Measurements from ENCODE around the gene SOAT2. TPM values are rescaled to one million over a fixed set of nuclear protein-coding genes. Genes with fewer than 3 reads are reported as not detected.

SOAT2 gene
- total and polyA plus RNA-seq, 5 donors = 0.07 to 0.18 (median 0.17) TPM; not detected in 2

- no peak for ATAC-seq
- 63% methylated on average over 7 of the region's 7 CpGs for WGBS
- intact Hi-C loops (cut with DNase I) = loop anchor here (2.0 to 10.0 kb wide), 4 partner anchors 31 to 130 kb away; no protein-coding TSS in a partner anchor
- Histone ChIP-seq H3K4me1 (ENCODE audit: control insufficient read depth, insufficient read depth, low read length) (peaks cover 22% of the 10 kb centered on the region), H3K9me3 (ENCODE audit: control insufficient read depth, low read length) (no peaks in the 10 kb centered on the region), H3K4me3 (ENCODE audit: low read length) (no peak overlapping the region), H3K27ac (ENCODE audit: low read length) (peak overlapping the region; percentile 5), H3K27me3 (ENCODE audit: control insufficient read depth, insufficient read depth) (no peaks in the 10 kb centered on the region)
- peak in 2 of 3 donors; percentile 42 to 55 for DNase-seq
Observed at GRCh38 chr12:53067074-53067992, 36.0 kb upstream of the SOAT2 start.

- no peak for ATAC-seq
- peaks cover 22% of the 10 kb centered on the region for H3K4me1 ChIP-seq (ENCODE audit: control insufficient read depth, insufficient read depth, low read length)
Observed at GRCh38 chr12:53067993-53068770, 35.1 kb upstream of the SOAT2 start.

GRCh38 chr12:53068811-53069585 lies 34.3 kb upstream of the SOAT2 start:
- Histone ChIP-seq H3K27ac (ENCODE audit: low read length) (peak overlapping the region; percentile 69), H3K4me1 (ENCODE audit: control insufficient read depth, insufficient read depth, low read length) (peaks cover 27% of the 10 kb centered on the region), H3K4me3 (ENCODE audit: low read length) (no peak overlapping the region), H3K9me3 (ENCODE audit: control insufficient read depth, low read length) (no peaks in the 10 kb centered on the region), H3K27me3 (ENCODE audit: control insufficient read depth, insufficient read depth) (no peaks in the 10 kb centered on the region)
- ATAC-seq (peak in 1 of 2 donors; percentile 3), DNase-seq (peak; percentile 52 to 69 (median 55))
- intact Hi-C loops (cut with DNase I) = loop anchor here (5.0 to 10.0 kb wide), 3 partner anchors 118 to 128 kb away; no protein-coding TSS in a partner anchor
- 61% methylated on average over 15 of the region's 15 CpGs for WGBS

More at GRCh38 chr12:53067993-53068770, 35.1 kb upstream of the SOAT2 start:
- no peak overlapping the region for H3K27ac ChIP-seq (ENCODE audit: low read length)
- no peaks in the 10 kb centered on the region for H3K9me3 ChIP-seq (ENCODE audit: control insufficient read depth, low read length)
- intact Hi-C loops (cut with DNase I) = loop anchor here (2.0 to 10.0 kb wide), 4 partner anchors 31 to 129 kb away; no protein-coding TSS in a partner anchor
- DNase-seq = peak; percentile 22 to 63 (median 61)
- no peaks in the 10 kb centered on the region for H3K27me3 ChIP-seq (ENCODE audit: control insufficient read depth, insufficient read depth)
- no peak overlapping the region for H3K4me3 ChIP-seq (ENCODE audit: low read length)
- WGBS = 84% methylated on average over 13 of the region's 13 CpGs

- 56% methylated on average over 12 of the region's 12 CpGs for WGBS
- H3K4me1 ChIP-seq (ENCODE audit: control insufficient read depth, insufficient read depth, low read length) = peaks cover 32% of the 10 kb centered on the region
- ATAC-seq (peak; percentile 27 to 28), DNase-seq (peak; percentile 81 to 90 (median 83))
- intact Hi-C loops (cut with DNase I) = loop anchor here (5.0 to 10.0 kb wide), 3 partner anchors 117 to 127 kb away; no protein-coding TSS in a partner anchor
- H3K4me3 ChIP-seq (ENCODE audit: low read length) = no peak overlapping the region
- H3K9me3 ChIP-seq (ENCODE audit: control insufficient read depth, low read length) = no peaks in the 10 kb centered on the region
- no peaks in the 10 kb centered on the region for H3K27me3 ChIP-seq (ENCODE audit: control insufficient read depth, insufficient read depth)
- peak overlapping the region; percentile 69 for H3K27ac ChIP-seq (ENCODE audit: low read length)
Observed at GRCh38 chr12:53069621-53070410, 33.5 kb upstream of the SOAT2 start.

GRCh38 chr12:53070877-53071492 lies 32.3 kb upstream of the SOAT2 start:
- H3K4me1 ChIP-seq (ENCODE audit: control insufficient read depth, insufficient read depth, low read length) = peaks cover 32% of the 10 kb centered on the region
- DNase-seq = peak; percentile 36 to 66 (median 65)

GRCh38 chr12:53071591-53072551 lies 31.4 kb upstream of the SOAT2 start:
- DNase-seq (peak; percentile 90 to 95 (median 93)), ATAC-seq (peak; percentile 60 to 69)
- peaks cover 32% of the 10 kb centered on the region for H3K4me1 ChIP-seq (ENCODE audit: control insufficient read depth, insufficient read depth, low read length)
- H3K9me3 ChIP-seq (ENCODE audit: control insufficient read depth, low read length) = no peaks in the 10 kb centered on the region
- H3K27ac ChIP-seq (ENCODE audit: low read length) = peak overlapping the region; percentile 92
- H3K27me3 ChIP-seq (ENCODE audit: control insufficient read depth, insufficient read depth) = no peaks in the 10 kb centered on the region
- intact Hi-C loops (cut with DNase I) = loop anchor here in 1 of 4 donors (2.0 kb wide), 1 partner anchor 27 kb away; no protein-coding TSS in a partner anchor
- 17% methylated on average over 11 of the region's 11 CpGs for WGBS
- no peak overlapping the region for H3K4me3 ChIP-seq (ENCODE audit: low read length)

More at GRCh38 chr12:53070877-53071492, 32.3 kb upstream of the SOAT2 start:
- no peaks in the 10 kb centered on the region for H3K9me3 ChIP-seq (ENCODE audit: control insufficient read depth, low read length)
- no peak overlapping the region for H3K4me3 ChIP-seq (ENCODE audit: low read length)
- no peaks in the 10 kb centered on the region for H3K27me3 ChIP-seq (ENCODE audit: control insufficient read depth, insufficient read depth)
- peak overlapping the region; percentile 31 for H3K27ac ChIP-seq (ENCODE audit: low read length)
- intact Hi-C loops (cut with DNase I) = no loop called here
- peak in 1 of 2 donors; percentile 3 for ATAC-seq
- WGBS = 69% methylated on average over 7 of the region's 7 CpGs

- 46% methylated on average over 6 of the region's 6 CpGs for WGBS
- Histone ChIP-seq H3K4me1 (ENCODE audit: control insufficient read depth, insufficient read depth, low read length) (peaks cover 36% of the 10 kb centered on the region), H3K9me3 (ENCODE audit: control insufficient read depth, low read length) (no peaks in the 10 kb centered on the region), H3K27me3 (ENCODE audit: control insufficient read depth, insufficient read depth) (no peaks in the 10 kb centered on the region), H3K27ac (ENCODE audit: low read length) (peak overlapping the region; percentile 65), H3K4me3 (ENCODE audit: low read length) (no peak overlapping the region)
- intact Hi-C loops (cut with DNase I) = loop anchor here in 1 of 4 donors (2.0 kb wide), 1 partner anchor 25 kb away; no protein-coding TSS in a partner anchor
- DNase-seq = no peak
- ATAC-seq = no peak
Observed at GRCh38 chr12:53073881-53074280, 29.4 kb upstream of the SOAT2 start.

DNA sequence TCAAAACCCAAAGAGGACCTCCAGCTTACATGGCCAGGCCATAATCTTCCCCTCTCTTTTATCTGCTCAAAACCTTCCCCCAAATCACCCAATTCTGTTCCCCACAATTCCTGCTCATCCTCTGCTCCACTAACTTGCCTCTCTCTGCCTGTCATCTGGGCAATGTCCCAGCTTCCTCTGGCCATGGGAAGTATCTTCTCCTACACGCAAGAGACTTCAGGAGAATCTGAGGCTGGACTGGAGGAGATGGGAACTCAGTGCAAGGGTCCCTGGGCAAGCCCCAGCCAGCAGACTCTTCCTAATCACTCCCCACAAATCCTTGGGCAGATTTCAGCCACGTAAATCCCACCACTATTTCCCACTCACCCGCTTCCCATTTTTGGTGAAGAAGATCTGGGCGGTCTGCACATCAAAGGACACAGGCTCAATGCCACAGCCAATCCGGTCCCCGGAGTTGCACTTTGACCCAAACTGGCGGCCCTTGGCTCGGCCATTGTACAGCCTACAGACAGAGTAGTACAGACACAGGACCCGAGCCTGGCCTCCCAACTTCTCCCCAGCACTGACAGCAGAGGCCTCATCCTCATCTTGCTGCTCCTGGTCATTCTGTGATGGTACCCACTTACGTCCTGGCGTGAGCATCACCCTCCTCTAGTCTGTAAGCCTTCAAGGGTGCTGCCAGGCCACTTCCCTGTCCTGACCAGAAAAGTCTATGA lies 28.8 kb upstream of the SOAT2 start:
- ATAC-seq = no peak
- 92% methylated on average over 11 of the region's 11 CpGs for WGBS

More for the DNA sequence above, 28.8 kb upstream of the SOAT2 start:
- intact Hi-C loops (cut with DNase I) = no loop called here
- Histone ChIP-seq H3K27ac (ENCODE audit: low read length) (peak overlapping the region; percentile 65), H3K4me1 (ENCODE audit: control insufficient read depth, insufficient read depth, low read length) (peaks cover 33% of the 10 kb centered on the region), H3K9me3 (ENCODE audit: control insufficient read depth, low read length) (no peaks in the 10 kb centered on the region), H3K4me3 (ENCODE audit: low read length) (no peak overlapping the region), H3K27me3 (ENCODE audit: control insufficient read depth, insufficient read depth) (no peaks in the 10 kb centered on the region)
- peak in 2 of 3 donors; percentile 48 to 68 for DNase-seq

Measured in right cardiac atrium (tissue), 5 donors.